AG08395 (cell line): ENCODE measurements around the gene RNF19B.

Experiments
- DNase-seq: peaks from one replicate; pipeline ENCODE4 v3.0.0; 2012; ENCODE audit warnings: mixed read lengths, low spot score

Gene RNF19B

DNA sequence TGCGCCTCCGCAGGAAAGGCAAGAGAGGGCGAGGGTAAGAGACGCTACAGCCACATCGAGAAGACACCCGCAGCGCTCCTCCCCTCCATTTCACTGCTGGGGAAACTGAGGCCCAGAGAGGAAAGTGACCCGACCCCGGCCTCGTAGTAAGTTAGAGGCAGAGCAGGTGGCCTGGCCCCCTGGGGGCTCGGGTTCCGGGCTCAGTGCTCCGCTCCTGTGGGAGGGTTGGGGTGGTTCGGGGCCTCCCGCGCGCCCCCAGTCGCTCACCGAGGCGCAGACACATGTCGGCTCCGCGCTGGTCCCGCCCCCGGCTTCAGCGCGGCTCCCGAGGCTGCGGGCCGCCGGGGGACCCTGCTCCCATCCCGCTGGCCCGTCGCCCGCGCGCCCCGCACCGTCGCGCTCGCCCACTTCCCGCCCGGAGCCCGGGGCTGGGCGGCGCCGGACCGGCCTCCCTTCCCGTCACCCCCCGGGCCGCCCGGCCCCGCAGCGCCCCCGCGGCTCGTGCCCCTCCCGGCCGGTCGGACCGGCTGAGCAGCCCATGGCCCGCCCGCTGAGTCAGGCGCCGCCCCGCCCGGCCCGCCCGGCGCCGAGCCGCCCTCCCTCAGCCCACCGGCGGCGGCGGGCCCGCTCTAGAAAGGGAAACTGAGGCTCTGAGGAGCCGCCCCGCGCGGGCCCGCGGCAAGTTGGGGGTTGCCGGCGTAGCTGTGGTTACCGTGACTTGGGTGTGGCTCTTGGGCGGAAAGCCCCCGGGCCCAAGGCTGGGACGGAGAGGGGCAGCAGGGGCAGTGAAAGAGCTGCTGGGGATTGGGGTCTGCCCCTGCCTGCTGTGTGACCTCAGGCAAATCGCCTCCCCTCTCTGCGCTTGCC, 63.4 kb downstream of the RNF19B start, which contains the start of gene TMEM54:
TSS of gene TMEM54 (minus strand) at position 434 of the 867 bp plus-strand sequence. CDS start at position 283, 151 bp downstream.
- peak; percentile 64 for DNase-seq

DNA sequence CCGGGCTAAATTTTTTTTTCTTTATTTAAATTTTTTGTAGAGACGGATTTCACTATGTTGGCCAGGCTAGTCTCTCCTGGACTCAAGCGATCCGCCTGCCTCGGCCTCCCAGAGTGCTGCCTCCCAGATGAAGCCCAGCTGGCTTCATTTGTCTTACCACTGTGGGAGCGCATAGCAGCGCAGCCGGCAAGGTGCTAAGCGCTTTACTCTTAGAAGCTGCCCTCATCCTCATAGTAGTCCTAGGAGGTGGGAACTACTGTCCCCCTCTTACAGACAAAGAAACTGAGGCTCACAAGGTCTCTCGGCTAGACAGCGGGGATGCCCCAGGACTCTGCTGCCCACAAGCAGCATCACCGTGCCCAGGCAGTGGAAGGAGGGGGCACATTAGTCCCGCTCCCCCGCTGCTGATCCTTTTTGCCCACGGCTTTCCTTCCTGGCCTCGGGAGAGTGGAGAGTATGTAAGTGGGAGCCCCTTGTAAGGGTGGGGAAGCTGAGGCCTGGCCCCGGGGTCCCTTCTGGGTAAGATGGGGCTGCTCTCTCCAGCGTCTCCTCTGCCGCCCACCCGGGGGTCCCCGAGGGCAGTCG, 64.1 kb downstream of the RNF19B start:
- no peak for DNase-seq

DNA sequence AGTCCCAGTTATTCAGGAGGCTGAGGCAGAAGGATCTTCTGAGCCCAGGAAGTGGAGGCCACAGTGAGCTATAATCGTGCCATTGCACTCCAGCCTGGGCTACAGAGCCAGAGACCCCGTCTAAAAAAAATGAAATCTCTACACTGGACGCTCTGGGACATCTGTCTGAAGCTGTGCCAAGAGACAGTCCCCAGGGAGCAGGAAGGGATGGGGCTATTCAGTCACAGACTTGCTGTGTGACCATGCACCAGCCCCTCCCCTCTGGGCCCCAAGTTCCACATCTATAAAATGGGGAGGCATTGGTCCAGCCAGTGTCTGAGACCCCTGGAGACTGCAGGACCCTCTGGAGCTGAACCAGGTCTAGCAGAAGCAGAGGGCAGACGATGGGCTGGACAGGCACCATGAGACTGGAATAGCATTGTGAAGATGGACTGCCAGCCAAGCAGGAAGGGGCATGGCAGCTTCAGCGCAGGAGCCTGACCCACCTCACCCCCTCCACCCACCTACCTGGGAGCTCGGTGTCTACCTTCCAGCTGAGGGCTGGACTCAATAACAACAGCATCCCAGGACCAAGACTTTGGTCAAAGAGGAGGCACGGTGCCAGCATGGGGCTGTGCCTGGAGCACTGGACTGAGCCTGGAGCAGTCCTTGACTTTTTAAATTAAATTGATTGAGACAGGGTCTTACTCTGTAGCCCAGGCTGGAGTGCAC, 64.9 kb downstream of the RNF19B start:
- no peak for DNase-seq

DNA sequence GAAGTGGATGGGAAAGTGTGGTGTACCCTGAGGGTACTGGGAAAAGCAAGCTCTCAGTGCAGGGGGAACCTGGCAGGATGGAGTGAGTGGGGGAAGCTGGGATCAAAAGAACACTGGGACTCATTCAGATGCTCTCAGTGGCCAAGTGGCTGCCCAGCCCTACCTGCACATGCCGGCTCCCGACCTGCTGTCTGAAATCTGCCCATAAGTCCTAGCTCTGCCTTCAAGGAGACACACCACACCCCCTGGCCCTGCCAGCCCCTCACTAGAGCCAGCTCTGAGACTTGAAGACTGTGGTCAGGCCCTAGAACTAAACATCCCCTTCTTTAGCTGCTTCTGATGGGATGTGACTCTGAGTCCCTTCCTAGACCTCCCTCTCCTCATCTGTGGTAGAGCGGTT, 65.7 kb downstream of the RNF19B start:
- no peak for DNase-seq

DNA sequence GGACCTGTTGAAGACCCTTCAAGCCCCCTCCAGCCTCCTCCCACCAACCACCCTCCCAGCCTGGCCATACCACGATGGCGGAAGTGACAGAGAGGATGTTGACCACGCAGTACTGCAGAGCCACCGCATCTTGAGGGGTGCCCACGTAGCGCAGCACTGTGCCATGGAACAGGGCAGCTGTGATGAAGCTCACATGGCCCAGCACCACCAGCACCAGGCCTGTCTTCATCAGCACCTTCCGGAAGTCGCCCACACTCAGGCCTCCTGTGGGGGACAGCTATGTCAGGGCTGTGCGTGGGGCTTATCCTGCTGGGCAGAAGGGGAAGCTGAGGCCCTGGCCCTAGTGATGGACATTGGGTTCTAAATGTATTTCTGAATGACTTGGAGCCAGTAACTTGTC, 66.6 kb downstream of the RNF19B start:
- DNase-seq = no peak

DNA sequence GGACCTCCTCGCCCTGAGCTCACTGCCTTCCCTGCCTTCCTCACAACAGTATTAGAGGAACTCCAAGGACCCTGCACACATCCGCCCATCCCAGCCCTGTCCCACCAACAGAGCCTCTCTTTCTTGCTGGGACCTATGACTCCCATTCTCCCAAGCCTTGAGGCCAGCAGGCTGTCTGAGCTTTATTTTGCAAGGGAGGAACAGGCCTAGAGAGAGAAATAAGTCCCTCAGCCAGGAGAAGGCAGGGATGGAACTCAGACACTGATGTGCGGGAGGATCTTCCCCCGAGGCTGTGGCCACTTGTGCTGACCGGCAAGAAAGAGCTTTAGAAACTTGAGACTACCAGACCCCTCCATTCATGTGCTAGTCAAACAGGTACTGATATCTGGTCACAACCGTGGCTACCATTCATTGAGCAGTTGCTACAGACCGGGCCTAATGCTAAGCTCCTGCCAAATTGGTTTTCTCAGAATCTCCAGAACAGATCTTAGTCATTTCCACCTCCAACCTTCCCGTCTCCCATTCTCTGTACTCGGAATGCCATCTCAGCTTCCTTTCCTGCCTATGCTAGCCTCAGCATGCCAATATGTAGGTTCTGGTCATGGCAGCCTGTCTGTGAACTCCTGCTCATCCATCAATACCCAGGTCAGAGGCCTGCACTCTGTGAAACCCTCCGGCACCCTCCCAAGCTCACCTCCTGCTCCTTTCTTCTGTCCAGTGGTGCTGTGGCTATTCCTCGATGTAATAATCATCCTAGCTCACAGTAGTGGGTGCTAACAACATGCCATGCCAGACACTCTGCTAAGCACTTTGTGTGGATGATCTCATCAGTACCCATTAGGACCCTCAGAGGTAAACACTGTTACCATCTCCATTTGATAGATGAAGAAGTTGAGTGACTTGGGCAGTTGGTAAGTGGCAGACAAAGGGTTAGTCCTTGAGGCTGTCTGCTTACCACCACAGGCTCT, 67.2 kb downstream of the RNF19B start:
- DNase-seq = no peak

DNA sequence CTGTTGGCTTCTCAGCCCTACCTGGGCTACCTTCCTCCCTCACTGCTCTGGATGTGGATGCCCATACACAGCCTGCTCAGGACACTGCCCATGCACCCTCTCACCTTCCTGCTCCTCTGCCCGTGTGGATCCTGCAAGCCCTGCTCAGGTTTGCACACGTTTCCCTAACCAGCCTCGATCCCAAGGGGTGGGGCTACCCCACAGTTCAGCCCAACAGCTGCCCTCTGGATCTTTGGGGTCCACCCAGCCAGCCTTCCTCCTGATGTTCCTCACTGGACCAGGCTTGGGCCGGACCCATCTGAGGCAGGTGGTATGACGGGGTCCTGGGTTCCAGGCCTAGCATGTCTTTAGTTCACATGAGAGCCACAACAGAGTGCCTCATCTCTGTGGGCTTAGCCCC, 68.2 kb downstream of the RNF19B start:
- no peak for DNase-seq

DNA sequence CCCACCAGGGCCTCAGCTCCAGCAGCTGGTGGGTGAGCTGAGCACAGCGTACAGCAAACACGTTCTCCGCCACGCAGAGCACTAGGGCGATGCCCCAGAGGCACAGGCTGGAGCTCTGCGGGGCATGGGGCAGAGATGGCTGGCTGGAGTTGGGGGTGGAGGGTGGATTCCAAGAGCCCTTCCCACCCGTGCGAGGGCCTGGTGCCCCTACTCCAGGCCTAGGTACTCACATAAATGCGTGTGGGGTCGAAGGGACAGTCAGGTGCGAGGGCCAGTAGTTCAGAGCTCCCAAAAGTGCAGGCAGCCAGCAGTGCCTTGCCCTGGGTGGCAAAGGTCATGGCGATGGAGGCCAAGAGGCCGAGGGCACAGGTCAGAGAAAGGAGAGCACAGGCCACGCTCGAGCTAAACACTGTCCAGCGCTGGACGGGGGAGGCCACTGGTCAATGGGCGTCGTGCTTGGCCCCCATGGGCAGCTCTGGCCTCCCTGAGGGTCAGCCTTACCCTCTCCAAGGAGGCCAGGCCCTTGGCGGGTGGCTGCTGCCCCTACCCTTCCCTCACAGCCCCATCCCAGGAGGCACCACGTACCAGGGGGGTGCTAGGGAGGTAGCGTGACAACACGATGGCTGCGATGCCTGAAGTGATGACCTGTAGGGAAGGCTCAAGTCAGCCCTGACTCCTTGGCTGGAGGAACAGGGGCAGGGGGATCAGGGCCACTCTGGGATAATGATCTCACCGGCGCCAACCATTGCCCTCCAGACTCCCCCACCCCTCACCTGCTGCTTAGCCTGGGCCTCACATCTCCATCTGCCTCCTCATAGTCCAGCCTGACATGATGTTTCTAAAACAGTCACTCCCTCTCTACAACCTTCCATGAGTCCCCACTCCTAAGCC, 69.0 kb downstream of the RNF19B start:
- DNase-seq = no peak

DNA sequence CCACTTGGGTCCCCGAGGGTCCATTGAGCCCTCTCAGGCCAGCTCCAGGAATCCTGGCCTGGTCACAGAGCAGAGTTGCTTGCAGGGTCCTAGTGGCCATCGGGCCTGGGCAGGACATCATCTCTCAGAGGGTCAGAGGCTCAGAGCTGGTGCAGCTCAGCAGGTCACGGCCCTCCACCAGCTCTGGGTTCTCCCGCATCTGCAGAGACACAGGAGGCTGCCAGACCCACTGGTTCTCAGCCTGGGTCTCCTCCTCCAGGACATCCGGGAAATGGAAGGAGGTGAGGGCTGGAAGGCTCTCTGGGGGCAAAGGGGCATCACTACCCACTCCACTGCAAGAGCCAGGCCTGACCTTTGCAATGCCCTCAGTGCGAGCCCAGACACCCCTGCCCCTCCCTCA, 69.9 kb downstream of the RNF19B start:
- DNase-seq = no peak

DNA sequence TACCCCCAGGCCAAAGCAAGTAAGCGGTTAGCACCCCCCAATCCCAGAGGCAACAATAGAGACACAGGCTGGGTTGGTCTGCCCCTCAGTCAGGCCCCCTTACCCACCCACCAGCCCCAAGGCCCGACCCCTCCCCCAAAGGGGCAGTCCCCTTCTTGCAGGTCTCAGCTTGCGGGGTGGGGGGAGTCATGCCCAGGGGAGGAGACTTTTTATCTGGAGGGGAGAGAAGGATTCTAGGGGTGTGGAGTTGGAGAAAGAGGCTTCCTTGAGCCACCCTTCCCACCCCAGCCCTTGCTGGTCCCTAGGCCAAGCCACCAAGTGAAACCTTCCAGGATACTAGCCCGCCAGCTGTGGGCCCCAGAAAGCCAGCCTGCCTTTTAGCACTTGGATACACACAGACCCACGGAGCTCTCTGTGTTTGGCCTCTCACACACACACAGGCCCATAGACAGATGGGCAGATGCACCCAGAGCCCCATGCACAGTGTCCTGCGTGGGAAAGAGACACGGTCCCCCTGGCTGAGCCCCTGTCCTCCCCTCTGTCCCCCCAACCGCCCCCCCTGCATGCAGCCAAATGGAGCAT, 70.5 kb downstream of the RNF19B start:
- no peak for DNase-seq

DNA sequence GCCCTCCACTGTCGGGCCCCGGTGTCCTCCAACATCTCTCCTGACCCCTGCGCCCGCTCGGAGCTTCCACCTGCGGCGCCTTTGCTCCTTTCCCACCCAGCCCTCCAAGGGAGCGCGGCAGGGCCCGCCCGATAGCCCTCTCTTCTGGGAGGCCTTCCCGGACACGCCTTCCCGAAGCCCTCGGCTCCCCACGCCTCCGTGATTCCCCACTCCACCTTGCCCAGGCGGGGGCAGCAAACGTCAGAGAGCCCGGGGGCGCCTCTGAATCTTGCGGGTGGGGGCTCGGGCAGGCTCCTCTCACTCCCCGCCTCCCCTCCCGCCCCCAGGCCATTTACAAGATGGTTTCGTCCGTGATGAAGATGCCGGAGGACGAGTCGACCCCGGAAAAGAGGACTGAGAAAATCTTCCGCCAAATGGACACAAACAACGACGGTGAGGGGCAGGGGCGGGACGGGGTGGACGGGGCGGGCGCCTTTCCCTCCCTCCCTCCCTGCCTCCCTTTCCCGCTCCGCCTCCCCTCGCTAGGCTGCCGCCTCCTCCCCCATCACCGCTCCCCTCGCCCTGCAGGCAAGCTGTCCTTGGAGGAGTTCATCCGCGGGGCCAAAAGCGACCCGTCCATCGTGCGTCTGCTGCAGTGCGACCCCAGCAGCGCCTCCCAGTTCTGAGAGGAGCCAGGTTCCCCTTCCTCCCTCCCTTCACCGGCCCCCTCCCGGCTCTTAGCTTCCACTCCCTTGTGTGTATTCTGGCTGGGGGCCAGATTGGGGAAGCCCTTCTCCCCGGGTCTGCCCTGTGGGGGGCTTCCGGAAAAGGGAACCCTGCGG, 71.2 kb downstream of the RNF19B start:
- peak; percentile 41 for DNase-seq

DNA sequence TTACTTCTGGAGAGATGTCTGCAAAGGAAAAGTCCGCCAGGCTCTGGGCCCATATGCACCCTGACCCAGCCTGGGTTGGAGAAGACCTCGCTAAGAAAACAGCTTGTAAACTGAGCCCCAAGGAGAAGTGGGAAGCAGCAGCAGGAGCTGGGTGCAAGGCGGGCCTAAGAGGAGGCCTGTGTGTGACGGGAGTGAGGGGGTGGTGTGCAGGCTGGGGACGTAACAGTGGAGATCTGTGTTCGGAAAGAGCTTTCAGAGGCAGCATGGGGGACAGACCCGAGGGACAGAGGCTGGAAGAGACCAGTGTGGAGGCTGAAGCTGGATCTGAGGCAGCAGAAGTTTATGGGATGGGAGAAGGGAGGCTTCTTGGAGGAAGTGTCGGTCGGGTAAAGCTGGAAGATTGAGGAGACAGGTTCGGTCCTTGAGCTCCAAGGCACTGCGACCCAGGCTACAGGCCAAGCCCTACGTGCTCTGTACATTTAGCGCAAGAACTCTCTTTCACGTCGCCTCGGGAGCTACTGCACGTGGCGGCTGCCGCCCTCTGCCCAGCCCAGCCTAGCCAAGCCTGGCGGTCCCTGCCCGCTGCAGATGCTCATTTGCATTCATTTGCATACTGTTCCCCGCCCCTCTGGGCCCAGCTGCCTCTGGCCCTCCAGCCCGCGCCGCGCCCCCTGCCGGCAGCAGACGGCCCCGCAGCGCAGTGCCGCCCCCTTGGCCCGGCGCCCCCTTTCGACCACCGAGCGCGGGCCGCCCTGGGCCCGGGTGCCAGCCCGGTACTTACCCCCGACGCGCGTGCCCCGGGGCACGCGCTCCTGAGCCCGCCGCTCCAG, 72.0 kb downstream of the RNF19B start:
- DNase-seq = peak; percentile 44

DNA sequence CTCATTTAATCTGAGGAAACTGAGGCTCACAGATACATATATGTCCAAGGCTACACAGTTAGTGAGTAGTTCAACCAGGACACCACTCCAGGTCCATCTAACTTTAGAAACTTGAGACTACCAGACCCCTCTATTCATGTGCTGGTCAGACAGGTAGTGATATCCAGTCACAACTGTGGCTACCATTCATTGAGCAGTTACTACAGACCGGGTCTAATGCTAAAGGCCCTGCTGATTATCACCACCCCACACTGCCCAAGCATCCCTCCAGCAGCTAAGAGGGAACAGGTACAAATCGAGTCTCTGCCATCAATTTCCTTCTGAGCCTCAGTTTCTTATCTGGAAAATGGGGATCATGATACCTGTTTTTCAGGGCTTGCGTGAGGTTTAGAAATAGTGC, 73.0 kb downstream of the RNF19B start:
- DNase-seq = no peak

DNA sequence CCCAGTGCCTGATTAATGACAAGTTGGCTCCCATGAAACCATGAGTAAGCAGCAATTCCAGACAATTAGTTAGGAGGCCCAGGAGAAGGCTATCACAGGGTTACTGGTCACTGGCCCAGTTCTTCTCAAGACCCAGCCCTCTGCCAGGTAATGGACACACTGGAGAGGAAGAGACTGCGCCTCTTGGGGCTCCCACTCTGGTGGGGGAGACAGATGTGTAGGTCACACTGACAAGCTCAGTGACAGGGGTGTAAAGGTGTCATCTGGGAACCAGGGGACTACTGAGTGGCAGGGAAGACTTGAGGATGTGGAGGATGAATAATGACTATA, 73.4 kb downstream of the RNF19B start:
- no peak for DNase-seq

DNA sequence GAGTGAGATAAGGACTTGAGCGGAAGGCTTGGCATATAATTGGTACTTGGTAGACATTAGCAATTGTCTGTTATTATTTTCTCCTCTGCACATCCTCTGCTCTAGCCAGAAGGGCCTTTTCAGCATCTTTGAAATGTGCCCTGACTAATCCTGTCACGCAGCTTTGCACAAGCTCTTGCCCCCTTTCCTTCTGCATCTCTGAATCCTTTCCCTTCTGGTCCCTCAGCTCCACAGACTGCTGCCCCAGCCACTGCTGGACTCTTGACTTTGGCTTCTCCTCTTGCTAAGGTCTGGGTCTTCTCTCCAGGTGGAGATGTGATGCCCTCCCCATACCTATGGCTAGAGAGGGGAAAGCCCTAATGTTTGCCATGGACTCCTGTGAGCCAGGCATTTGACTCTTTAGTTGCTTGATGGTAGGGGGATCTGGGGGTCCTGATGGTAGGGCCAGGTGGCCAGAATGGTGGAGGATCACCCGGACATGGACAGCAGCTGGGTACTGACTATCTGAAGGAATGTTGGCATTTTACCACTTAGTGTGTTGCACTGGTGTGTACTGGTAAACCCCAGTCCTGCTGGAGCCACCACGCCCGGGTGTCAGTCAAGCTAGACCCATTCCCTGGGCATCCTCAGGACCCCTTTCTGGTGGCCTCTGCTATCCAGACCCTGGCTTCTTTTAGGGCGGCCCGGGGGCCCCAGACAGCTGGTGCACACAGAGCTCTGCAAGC, 73.9 kb downstream of the RNF19B start:
- DNase-seq = no peak

DNA sequence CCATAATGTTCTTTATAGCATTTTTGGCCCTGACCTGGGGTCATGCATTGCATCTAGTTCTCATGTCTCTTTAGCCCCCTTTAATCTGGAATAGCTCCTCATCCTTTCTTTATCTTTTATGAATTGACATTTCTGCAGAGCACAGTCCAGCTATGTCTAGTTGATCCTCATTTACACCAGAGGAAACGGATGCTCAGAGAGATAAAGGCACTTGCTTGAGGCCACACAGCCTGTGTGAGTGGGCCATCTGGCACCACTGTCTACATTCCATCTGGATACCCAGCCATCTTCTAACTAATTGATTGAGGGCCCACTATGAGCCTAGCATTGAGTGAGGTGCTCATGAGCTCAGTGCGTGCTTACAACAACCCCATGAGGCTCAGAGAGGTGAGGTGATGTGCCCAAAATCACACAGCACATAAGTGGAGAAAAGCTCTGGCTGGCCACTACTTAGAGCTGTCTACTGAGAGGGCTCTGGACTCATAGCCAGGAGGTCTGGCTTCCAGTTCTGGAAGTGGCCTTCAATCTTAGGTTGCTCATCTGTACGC, 74.8 kb downstream of the RNF19B start:
- no peak for DNase-seq

DNA sequence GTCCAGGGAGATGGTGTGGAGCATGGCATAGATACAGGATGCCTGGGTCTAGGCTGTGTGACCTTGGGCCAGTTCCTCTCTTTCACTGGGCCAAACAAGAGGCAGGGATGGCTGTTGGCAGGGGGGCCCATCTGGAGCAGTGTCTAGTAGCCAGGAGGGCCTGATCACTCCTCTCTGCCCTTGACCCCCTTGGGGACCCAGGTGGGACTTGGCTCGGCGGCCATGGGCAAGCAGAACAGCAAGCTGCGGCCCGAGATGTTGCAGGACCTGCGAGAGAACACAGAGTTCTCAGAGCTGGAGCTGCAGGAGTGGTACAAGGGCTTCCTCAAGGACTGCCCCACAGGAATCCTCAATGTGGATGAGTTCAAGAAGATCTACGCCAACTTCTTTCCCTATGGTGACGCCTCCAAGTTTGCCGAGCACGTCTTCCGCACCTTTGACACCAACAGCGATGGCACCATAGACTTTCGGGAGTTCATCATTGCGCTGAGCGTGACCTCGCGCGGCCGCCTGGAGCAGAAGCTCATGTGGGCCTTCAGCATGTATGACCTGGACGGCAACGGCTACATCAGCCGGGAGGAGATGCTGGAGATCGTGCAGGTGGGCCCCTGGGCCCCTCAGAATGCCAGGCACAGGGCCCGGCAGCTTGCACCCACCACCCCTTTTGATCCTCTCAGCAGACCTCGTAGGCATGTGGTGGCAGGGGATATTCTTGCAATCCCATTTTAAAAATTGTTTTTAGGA, 75.8 kb downstream of the RNF19B start:
- no peak for DNase-seq
